Body of pancreas (tissue), 4 donors: ENCODE measurements around the gene RHBDF1. TPM values are rescaled to one million over a fixed set of nuclear protein-coding genes. Genes with fewer than 3 reads are reported as not detected.

Experiments used
- ATAC-seq: fragments of 150-250 bp; one replicate; pipeline ENCODE4 v1.9.1; 2016
- DNase-seq, 4 donors: peaks; one replicate each; pipeline ENCODE4 v3.0.0-alpha.2; 2019
- H3K27ac ChIP-seq, 4 donors: fragments of 200-600 bp; sonication (generic); 1 replicate in 3 of 4; 2 replicates in 1 of 4; pipeline versions ENCODE4 v1.5.1 to v1.6.1; 2016 to 2019; ENCODE audit warnings: mild to moderate bottlenecking in 1 of 4, mixed read lengths in 1 of 4, moderate library complexity in 1 of 4
- H3K27me3 ChIP-seq, 2 donors: fragments of 200-600 bp; sonication (generic); one replicate each; pipeline ENCODE4 v1.6.0; 2016; ENCODE audit warnings: mild to moderate bottlenecking in 1 of 2
- H3K36me3 ChIP-seq, 2 donors: fragments of 200-600 bp; sonication (generic); replicated peaks in 1 of 2; 2 replicates each; pipeline ENCODE4 v1.5.1; 2016; ENCODE audit warnings: low read depth in 2 of 2; ENCODE audit not compliant: insufficient read depth in 1 of 2
- H3K4me1 ChIP-seq: fragments of 200-600 bp; sonication (generic); one replicate; pipeline ENCODE4 v1.6.0; 2016
- H3K4me3 ChIP-seq, 2 donors: fragments of 200-600 bp; sonication (generic); 1 replicate in 1 of 2; 2 replicates in 1 of 2; pipeline ENCODE4 v1.5.1; 2016 to 2019
- H3K9me3 ChIP-seq, 3 donors: fragments of 200-600 bp; sonication (generic); 1 replicate in 2 of 3; 2 replicates in 1 of 3; pipeline ENCODE4 v1.5.1; 2016
- POLR2A ChIP-seq, 3 donors: fragments of 450-650 bp; IDR thresholded peaks; one replicate each; pipeline ENCODE4 v1.6.1; 2016; ENCODE audit warnings: antibody characterized with exemption in 3 of 3, mild to moderate bottlenecking in 2 of 3
- WGBS, 2 donors: methylation state at CpG; one replicate each; pipeline ENCODE4 v1.1.5; 2017; 5-methylcytosine and 5-hydroxymethylcytosine counted together
- intact Hi-C: fragments of 100-400 bp; cut with DNase I; formaldehyde crosslinking; loops from one replicate; pipeline ENCODE4 v1.15.1; 2023
- total RNA-seq, 2 donors: library from RNA; depleted of rRNA; stranded (reverse); fragments of >200 nt; gene quantifications; one replicate each; pipeline ENCODE4 v1.1.0, GENCODE V29; 2016
- TF ChIP-seq, protein P1 (sequence below), 7 experiments: fragments of 450-650 bp in 4 of 7; fragments of 200-600 bp in 3 of 7; sonication (generic) in 3 of 7; IDR thresholded peaks; one replicate each; pipeline ENCODE4 v1.5.1; 2016 to 2019; ENCODE audit warnings: antibody characterized with exemption in 7 of 7

RHBDF1 gene
- total RNA-seq, 2 donors from 2014 or later, result 16.3 to 27.7 TPM

DNA sequence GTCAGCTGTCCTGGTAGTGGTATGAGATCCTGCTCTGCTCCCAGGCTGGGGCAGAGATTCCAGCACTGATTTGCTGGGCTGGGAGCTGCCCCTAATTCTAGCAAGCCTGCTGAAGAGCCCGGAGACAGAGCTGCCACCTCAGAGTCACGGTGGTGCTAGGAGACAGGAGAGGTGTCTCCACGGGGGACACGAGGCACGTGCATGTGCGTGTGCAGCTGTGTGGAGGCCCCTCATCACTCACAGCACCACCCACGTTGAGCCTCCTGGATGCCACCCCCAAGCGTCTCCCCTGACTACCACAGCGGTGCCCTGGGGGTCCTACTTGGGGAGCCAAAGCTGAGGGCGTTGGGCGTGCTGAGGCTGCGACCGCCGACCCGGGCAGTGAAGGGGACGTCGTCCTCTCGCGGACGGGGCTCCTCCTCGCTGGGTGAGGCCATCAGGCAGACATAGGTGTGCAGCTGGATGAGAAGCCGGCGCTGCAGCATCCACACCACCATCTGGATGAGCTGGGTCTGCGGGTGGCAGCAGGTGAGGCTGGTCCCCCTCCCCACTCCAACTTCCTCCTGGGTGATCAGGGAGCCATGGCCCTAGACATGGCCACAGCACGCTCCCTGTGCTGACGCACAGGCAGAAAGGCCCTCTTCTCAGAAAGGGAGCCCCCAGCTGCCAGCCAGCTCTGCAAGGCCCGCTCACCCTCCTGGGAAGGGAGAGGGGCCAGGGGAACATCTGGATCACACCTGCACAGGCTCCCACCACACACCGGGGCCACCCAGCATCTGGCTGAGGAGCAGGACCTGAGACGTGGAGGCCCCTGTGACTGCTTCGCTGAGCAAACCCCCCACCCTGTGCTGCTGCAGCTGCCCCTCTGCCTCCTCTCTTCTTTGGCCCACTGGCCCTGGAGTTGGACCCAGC lies 17.2 kb upstream of the RHBDF1 start:
- Histone ChIP-seq H3K27me3 (no peaks in the 10 kb centered on the region), H3K4me1 (peaks cover 22% of the 10 kb centered on the region), H3K36me3 (peaks cover 3 to 5% of the 10 kb centered on the region in 2 donors), H3K4me3 (no peak overlapping the region), H3K9me3 (no peaks in the 10 kb centered on the region), H3K27ac (no peak overlapping the region)
- intact Hi-C loops, result no loop called here
- TF ChIP-seq POLR2A (IDR thresholded peaks at IDR 0.05), result no peak
- TF ChIP-seq, protein P1, sequence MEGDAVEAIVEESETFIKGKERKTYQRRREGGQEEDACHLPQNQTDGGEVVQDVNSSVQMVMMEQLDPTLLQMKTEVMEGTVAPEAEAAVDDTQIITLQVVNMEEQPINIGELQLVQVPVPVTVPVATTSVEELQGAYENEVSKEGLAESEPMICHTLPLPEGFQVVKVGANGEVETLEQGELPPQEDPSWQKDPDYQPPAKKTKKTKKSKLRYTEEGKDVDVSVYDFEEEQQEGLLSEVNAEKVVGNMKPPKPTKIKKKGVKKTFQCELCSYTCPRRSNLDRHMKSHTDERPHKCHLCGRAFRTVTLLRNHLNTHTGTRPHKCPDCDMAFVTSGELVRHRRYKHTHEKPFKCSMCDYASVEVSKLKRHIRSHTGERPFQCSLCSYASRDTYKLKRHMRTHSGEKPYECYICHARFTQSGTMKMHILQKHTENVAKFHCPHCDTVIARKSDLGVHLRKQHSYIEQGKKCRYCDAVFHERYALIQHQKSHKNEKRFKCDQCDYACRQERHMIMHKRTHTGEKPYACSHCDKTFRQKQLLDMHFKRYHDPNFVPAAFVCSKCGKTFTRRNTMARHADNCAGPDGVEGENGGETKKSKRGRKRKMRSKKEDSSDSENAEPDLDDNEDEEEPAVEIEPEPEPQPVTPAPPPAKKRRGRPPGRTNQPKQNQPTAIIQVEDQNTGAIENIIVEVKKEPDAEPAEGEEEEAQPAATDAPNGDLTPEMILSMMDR (IDR thresholded peaks at IDR 0.05), result no peak
- WGBS, 2 donors, result 86 to 87% methylated on average over 9 to 29 of the region's 30 CpGs
- DNase-seq (no peak), ATAC-seq (no peak)

DNA sequence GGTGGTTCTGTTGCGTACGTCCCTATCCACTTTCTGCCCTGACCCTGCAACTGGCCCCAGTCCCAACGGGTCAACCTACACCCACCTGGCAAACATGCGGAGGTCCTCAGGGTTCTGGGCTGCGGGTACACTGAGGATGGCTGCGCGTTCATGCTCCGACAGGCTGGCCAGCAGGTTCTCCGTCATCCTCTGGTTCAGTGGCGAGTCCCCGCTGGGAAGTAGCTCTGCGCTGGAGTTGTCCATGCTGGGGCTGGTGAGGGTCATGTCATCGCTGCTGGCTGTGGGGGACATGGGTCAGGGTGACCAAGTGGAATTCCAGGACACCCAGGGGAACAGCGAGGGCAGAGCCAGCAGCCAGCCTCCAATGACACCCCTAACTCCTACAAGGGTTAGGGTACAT lies 16.2 kb upstream of the RHBDF1 start:
- H3K36me3 ChIP-seq, result peaks cover 3 to 5% of the 10 kb centered on the region in 2 donors
- H3K27ac ChIP-seq, result no peak overlapping the region
- 85 to 95% methylated on average over 5 to 13 of the region's 14 CpGs for WGBS, 2 donors
- H3K4me1 ChIP-seq, result peaks cover 31% of the 10 kb centered on the region
- DNase-seq (no peak), ATAC-seq (no peak)
- TF ChIP-seq, protein P1 (IDR thresholded peaks at IDR 0.05), result no peak
- TF ChIP-seq POLR2A (IDR thresholded peaks at IDR 0.05), result no peak
- no peaks in the 10 kb centered on the region for H3K9me3 ChIP-seq
- no peaks in the 10 kb centered on the region for H3K27me3 ChIP-seq
- intact Hi-C loops, result no loop called here
- H3K4me3 ChIP-seq, result no peak overlapping the region

DNA sequence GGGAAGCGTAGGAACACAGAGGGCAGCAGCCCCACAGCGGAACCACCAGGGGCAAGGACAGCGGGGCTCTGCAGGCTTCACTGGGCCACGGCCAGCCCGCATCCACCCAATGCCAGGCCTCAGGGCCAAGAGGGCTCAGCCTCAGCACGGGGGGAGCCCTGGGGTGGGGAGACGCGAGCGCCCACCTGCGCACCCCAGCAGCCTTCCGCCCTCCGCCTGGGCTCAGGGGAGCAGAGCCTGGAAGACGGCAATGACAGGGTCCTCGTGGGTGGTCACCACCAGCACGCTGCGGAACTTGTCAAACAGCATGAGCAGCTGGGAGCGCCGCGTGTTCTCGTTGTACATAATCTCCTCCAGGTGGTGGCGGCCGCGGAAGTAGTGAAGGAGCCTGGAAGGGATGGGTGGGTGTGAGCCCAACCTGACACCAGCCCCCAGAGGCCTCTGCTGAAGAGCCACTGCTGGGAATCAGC lies 14.1 kb upstream of the RHBDF1 start:
- Histone ChIP-seq H3K27ac (no peak overlapping the region), H3K9me3 (no peaks in the 10 kb centered on the region), H3K27me3 (no peaks in the 10 kb centered on the region), H3K4me3 (no peak overlapping the region), H3K4me1 (peaks cover 26% of the 10 kb centered on the region), H3K36me3 (peaks cover 3 to 5% of the 10 kb centered on the region in 2 donors)
- DNase-seq (no peak), ATAC-seq (no peak)
- intact Hi-C loops, result no loop called here
- TF ChIP-seq, protein P1 (IDR thresholded peaks at IDR 0.05), result no peak
- no peak for TF ChIP-seq POLR2A (IDR thresholded peaks at IDR 0.05)
- 87 to 89% methylated on average over 11 to 23 of the region's 23 CpGs for WGBS, 2 donors

DNA sequence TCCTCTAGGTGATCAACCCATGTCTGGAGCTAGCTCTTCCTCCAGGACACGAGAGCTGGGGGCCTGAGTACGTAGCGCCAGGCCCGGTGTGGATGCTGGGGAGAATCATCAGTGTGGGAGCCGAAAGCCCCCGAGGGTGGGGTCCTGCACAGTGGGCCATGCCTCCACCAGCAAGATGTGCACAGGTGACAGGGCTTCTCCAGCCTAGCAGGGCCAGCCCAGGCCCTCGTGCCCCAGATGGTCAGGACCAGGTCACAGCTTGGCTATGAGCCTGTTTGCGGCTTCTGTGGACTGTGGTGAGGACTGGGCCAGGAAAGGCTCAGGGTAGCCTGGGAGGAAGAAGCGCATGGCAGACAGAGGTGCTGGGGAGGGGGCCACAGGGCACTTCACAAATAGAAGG lies 13.4 kb upstream of the RHBDF1 start:
- Histone ChIP-seq H3K27ac (no peak overlapping the region), H3K9me3 (no peaks in the 10 kb centered on the region), H3K4me1 (peaks cover 23% of the 10 kb centered on the region), H3K27me3 (no peaks in the 10 kb centered on the region), H3K4me3 (no peak overlapping the region), H3K36me3 (peaks cover 3 to 5% of the 10 kb centered on the region in 2 donors)
- intact Hi-C loops, result no loop called here
- 72 to 80% methylated on average over 9 of the region's 9 CpGs for WGBS, 2 donors
- no peak for TF ChIP-seq POLR2A (IDR thresholded peaks at IDR 0.05)
- TF ChIP-seq, protein P1 (IDR thresholded peaks at IDR 0.05), result no peak
- DNase-seq (no peak), ATAC-seq (no peak)
